Hypothalamus (tissue), 51 donors: ENCODE data around the gene GDF7.

Experiments used
- DNase-seq, 51 donors: peaks; one replicate each; lab custom pipeline; 2025; lab: John Stamatoyannopoulos, UW

The GDF7 gene

GRCh38 chr2:20728114-20728758 is 61.3 kb downstream of the GDF7 start:
- DNase-seq: no peak
